SU-DHL-6 (cell line): Measurements from ENCODE around the gene MARVELD1.

Experiments used
- H2AFZ ChIP-seq: fragments of 200-600 bp; sonication (generic); 2 replicates; pipeline ENCODE4 v1.6.1; 2014; ENCODE audit warnings: low read depth, mild to moderate bottlenecking, moderate library complexity, mixed read lengths, antibody characterized with exemption, low read length; ENCODE audit not compliant: severe bottlenecking
- H3F3A ChIP-seq: fragments of 200-600 bp; shearing (Covaris generic); 2 replicates; pipeline ENCODE4 v1.6.0; 2016; ENCODE audit warnings: antibody characterized with exemption, mild to moderate bottlenecking; ENCODE audit not compliant: insufficient read depth
- H3K27ac ChIP-seq: fragments of 200-600 bp; sonication (generic); 2 replicates; pipeline ENCODE4 v1.5.1; 2016; ENCODE audit warnings: low read depth, mild to moderate bottlenecking, low read length, moderate library complexity, mixed read lengths
- H3K27me3 ChIP-seq: fragments of 200-600 bp; sonication (generic), shearing (Covaris generic); 2 replicates; pipeline ENCODE4 v1.6.0; 2014; ENCODE audit warnings: mild to moderate bottlenecking, low read length
- H3K36me3 ChIP-seq: fragments of 200-600 bp; sonication (generic); 2 replicates; pipeline ENCODE4 v1.6.1; 2014; ENCODE audit warnings: mild to moderate bottlenecking, low read length, mixed read lengths
- H3K4me2 ChIP-seq: fragments of 300-600, 200-600 bp; shearing (Covaris generic), sonication (generic); 2 replicates; pipeline ENCODE4 v1.6.0; 2014; ENCODE audit warnings: low read length, low read depth, mild to moderate bottlenecking; ENCODE audit not compliant: poor library complexity, severe bottlenecking
- H3K4me3 ChIP-seq: fragments of 200-600 bp; sonication (generic); 2 replicates; pipeline ENCODE4 v1.5.1; 2014; ENCODE audit warnings: antibody characterized with exemption, low read length, mild to moderate bottlenecking, mixed read lengths; ENCODE audit not compliant: insufficient read depth, poor library complexity, severe bottlenecking
- H3K79me2 ChIP-seq: fragments of 200-600 bp; sonication (generic); 2 replicates; pipeline ENCODE4 v1.6.1; 2014; ENCODE audit warnings: mild to moderate bottlenecking, low read length, moderate library complexity; ENCODE audit not compliant: insufficient read depth
- H3K9ac ChIP-seq: fragments of 200-600 bp; sonication (generic); 2 replicates; pipeline ENCODE4 v1.7.0; 2014; ENCODE audit warnings: mild to moderate bottlenecking, low read length
- H3K9me2 ChIP-seq: fragments of 200-600 bp; sonication (generic); replicated peaks from 2 replicates; pipeline ENCODE4 v1.6.1; 2014; ENCODE audit warnings: low read length; ENCODE audit not compliant: insufficient read depth
- H3K9me3 ChIP-seq: fragments of 200-600 bp; sonication (generic); 2 replicates; pipeline ENCODE4 v1.6.1; 2014; ENCODE audit warnings: low read length, mixed read lengths; ENCODE audit not compliant: insufficient read depth
- H4K20me1 ChIP-seq: fragments of 200-600 bp; sonication (generic); 2 replicates; pipeline ENCODE4 v1.6.1; 2014; ENCODE audit warnings: low read depth, mild to moderate bottlenecking, antibody characterized with exemption, low read length, moderate library complexity, mixed read lengths
- EZH2phosphoT487 ChIP-seq: fragments of 200-600 bp; sonication (generic), shearing (Covaris generic); conservative IDR thresholded peaks from 2 replicates; pipeline ENCODE4 v1.6.1; 2018; ENCODE audit warnings: mild to moderate bottlenecking, antibody characterized with exemption, low read length, moderate library complexity, mixed read lengths
- TF ChIP-seq, protein P1 (sequence below): fragments of 200-600 bp; sonication (generic); IDR thresholded peaks from one replicate; pipeline ENCODE4 v1.5.1; 2017; ENCODE audit warnings: antibody characterized with exemption, mild to moderate bottlenecking, low read length, moderate library complexity; ENCODE audit not compliant: insufficient read depth, poor library complexity, severe bottlenecking

The MARVELD1 gene

DNA sequence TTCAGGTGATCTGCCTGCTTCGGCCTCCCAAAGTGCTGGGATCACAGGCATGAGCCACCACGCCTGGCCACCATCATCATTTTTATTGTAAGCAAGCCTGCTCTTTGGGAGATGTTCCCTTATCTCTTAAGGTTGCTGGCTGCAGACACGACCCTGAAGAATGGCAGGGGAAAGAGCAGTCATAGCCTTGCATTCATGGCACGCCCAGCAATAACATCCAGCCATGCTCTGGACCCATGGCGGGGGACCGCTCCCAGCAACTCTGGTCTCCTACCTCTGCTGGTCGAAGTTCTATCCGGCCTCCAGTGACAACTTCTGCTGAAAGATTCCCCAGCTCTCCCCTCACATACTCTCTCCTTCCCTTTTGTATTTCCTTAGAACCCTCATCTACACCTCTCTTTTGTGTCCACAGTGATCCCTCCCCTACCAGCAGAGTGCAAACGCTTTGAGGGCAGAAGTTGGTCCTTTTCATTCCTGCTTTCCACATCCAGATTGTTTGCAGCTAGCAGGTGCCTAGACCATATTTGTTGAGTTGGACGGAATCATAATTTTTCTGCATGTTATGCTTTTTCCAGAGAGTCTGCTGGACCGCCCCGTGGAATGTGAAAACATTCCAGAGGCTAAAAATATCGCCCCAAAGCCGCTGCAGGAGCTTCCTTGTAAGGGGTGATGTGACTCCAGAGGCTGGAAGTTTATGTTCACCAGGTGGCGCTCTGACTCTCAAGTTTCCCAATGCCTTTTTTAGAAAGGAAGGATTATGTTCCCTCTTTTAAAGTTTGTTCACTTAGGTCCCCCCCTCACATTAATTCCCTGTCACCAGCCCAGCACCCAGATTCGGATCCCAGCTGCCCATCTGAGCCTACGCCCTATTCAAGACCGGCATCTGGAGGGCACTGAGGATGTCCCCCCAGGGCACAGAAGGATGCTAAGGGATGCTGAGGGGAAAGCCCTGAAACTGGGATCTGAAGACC is 4.3 kb upstream of the MARVELD1 start:
- Histone ChIP-seq H3F3A (no peaks in the 10 kb centered on the region), H3K36me3 (no peaks in the 10 kb centered on the region), H3K27me3 (no peaks in the 10 kb centered on the region), H2AFZ (no peak overlapping the region), H3K9me2 (no peaks in the 10 kb centered on the region), H3K4me3 (no peak overlapping the region), H3K4me2 (no peak overlapping the region), H3K27ac (no peak overlapping the region), H4K20me1 (no peaks in the 10 kb centered on the region), H3K79me2 (no peaks in the 10 kb centered on the region), H3K9ac (no peak overlapping the region), H3K9me3 (no peaks in the 10 kb centered on the region)
- no peak for TF ChIP-seq EZH2phosphoT487
- TF ChIP-seq, protein P1, sequence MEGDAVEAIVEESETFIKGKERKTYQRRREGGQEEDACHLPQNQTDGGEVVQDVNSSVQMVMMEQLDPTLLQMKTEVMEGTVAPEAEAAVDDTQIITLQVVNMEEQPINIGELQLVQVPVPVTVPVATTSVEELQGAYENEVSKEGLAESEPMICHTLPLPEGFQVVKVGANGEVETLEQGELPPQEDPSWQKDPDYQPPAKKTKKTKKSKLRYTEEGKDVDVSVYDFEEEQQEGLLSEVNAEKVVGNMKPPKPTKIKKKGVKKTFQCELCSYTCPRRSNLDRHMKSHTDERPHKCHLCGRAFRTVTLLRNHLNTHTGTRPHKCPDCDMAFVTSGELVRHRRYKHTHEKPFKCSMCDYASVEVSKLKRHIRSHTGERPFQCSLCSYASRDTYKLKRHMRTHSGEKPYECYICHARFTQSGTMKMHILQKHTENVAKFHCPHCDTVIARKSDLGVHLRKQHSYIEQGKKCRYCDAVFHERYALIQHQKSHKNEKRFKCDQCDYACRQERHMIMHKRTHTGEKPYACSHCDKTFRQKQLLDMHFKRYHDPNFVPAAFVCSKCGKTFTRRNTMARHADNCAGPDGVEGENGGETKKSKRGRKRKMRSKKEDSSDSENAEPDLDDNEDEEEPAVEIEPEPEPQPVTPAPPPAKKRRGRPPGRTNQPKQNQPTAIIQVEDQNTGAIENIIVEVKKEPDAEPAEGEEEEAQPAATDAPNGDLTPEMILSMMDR = peak; percentile 78

DNA sequence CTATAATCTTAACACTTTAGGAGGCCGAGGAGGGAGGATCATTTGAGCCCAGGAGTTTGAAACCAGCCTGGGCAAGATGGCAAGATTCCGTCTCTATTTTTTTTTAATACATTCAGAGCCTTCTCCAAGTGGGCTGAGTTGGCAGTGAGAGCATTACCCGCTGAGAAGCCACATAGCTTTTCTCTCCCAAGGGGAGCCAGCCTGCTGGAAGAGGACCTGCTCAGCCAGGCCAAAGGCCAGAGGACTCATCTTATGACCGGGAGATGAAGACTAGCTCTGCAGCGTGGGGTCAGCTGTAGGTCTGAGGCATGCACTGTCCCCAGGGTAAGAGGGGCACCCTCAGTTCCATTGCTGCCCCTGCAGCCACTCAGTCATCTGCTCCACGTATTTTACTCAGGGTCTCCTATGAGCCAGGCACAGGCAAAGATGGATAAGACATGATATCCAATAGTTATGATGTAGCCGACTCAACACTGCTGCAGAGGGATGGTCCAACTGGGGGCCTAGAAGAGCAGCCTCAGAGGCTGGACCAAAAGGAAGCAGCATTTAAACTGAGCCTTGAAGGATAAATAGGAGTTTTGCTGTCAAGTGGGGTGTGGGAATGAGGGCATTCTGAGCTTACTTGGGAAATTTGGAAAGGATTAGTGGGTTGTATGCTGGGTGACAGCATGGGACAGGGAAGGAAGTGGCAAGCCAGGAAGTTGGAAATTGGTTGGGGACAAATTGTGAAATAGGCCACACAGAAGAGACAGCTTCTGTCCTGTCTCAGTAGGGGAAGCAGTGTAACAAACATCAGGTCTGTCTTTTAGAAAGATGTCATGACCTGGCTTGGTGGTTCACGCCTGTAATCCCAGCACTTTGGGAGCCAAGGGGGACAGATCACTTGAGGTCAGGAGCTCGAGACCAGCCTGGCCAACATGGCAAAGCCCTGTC is 1.6 kb upstream of the MARVELD1 start:
- no peak overlapping the region for H3K9ac ChIP-seq
- no peak overlapping the region for H3K4me3 ChIP-seq
- H3F3A ChIP-seq = no peaks in the 10 kb centered on the region
- no peak overlapping the region for H2AFZ ChIP-seq
- no peak overlapping the region for H3K27ac ChIP-seq
- no peaks in the 10 kb centered on the region for H3K79me2 ChIP-seq
- no peaks in the 10 kb centered on the region for H3K36me3 ChIP-seq
- no peaks in the 10 kb centered on the region for H3K27me3 ChIP-seq
- no peaks in the 10 kb centered on the region for H3K9me3 ChIP-seq
- TF ChIP-seq, protein P1 = no peak
- TF ChIP-seq EZH2phosphoT487 = no peak
- H3K4me2 ChIP-seq = no peak overlapping the region
- H3K9me2 ChIP-seq = no peaks in the 10 kb centered on the region
- no peaks in the 10 kb centered on the region for H4K20me1 ChIP-seq

DNA sequence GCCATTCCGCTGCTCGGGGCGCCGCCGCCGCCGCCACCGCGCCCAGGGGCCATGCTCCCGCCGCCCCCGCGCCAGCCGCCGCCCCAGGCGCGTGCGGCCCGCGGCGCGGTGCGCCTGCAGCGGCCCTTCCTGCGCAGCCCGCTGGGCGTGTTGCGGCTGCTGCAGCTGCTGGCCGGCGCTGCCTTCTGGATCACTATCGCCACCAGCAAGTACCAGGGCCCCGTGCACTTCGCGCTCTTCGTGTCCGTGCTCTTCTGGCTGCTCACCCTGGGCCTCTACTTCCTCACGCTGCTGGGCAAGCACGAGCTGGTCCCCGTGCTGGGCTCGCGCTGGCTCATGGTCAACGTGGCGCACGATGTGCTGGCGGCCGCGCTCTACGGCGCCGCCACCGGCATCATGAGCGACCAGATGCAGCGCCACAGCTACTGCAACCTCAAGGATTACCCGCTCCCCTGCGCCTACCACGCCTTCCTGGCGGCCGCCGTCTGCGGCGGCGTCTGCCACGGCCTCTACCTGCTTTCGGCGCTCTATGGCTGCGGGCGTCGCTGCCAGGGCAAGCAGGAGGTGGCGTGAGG is 383 bp downstream of the MARVELD1 start:
- H3K36me3 ChIP-seq = no peaks in the 10 kb centered on the region
- TF ChIP-seq EZH2phosphoT487 = 0 out of 2 replicates have a peak, but pooled peaks have one; percentile 46
- TF ChIP-seq, protein P1 = no peak
- H3F3A ChIP-seq = no peaks in the 10 kb centered on the region
- no peaks in the 10 kb centered on the region for H3K9me3 ChIP-seq
- H3K9ac ChIP-seq = no peak overlapping the region
- H3K4me2 ChIP-seq = peak overlapping the region; percentile 45
- no peaks in the 10 kb centered on the region for H4K20me1 ChIP-seq
- H3K27me3 ChIP-seq = no peaks in the 10 kb centered on the region
- H3K79me2 ChIP-seq = no peaks in the 10 kb centered on the region
- no peak overlapping the region for H3K27ac ChIP-seq
- no peak overlapping the region for H2AFZ ChIP-seq
- no peak overlapping the region for H3K4me3 ChIP-seq
- no peaks in the 10 kb centered on the region for H3K9me2 ChIP-seq
